Right ventricle myocardium inferior (tissue), 1 donor: ENCODE measurements around the gene DNAJB6. TPM values are rescaled to one million over a fixed set of nuclear protein-coding genes. Genes with fewer than 3 reads are reported as not detected.
A peak's percentile ranks its signal among the peaks of the same experiment; 100 is the strongest.
"Not testable (repeated sequence)": the region's sequence is repeated elsewhere in the genome, so short reads cannot be mapped to it uniquely, and the experiment has no call there.

ENCODE experiments used
- ATAC-seq: fragments of 200-7000 bp; cut with Tn5 transposase; one replicate; pipeline ENCODE4 v1.9.1; 2020; ENCODE audit warnings: mild to moderate bottlenecking, moderate library complexity
- DNase-seq: peaks from one replicate; pipeline ENCODE4 v3.0.0; 2021; ENCODE audit errors: missing footprints
- intact Hi-C: fragments of 100-400 bp; cut with DNase I; formaldehyde crosslinking; loops from one replicate; pipeline ENCODE4 v1.11.0; 2022
- total RNA-seq: library from RNA; stranded (reverse); fragmentation: NEBNext Ultra II Directional; extraction: Animal tissue kit (Norgen Biotek cat#: 25700); gene quantifications from one replicate; pipeline ENCODE4 v1.2.1, GENCODE V29; 2021
- donor health status: DM: no; HTN: yes; CAD: no; lungs with severe emphysema.

Gene DNAJB6
- total RNA-seq, 1 donor from 2014 or later, result 195 TPM

- intact Hi-C loops, result no loop called here
- no peak for DNase-seq
- no peak for ATAC-seq
Observed at GRCh38 chr7:157442993-157443831, 106.4 kb downstream of the DNAJB6 start.

- ATAC-seq, result no peak
- intact Hi-C loops, result no loop called here
Observed at GRCh38 chr7:157444011-157444842, 107.4 kb downstream of the DNAJB6 start.

GRCh38 chr7:157444843-157445135, 108.0 kb downstream of the DNAJB6 start:
- no peak for ATAC-seq

More at GRCh38 chr7:157444011-157444842, 107.4 kb downstream of the DNAJB6 start:
- no peak for DNase-seq

GRCh38 chr7:157445246-157445955, 108.6 kb downstream of the DNAJB6 start:
- DNase-seq, result no peak
- no peak for ATAC-seq
- intact Hi-C loops, result no loop called here

More at GRCh38 chr7:157444843-157445135, 108.0 kb downstream of the DNAJB6 start:
- no peak for DNase-seq
- intact Hi-C loops, result no loop called here

GRCh38 chr7:157445956-157446295, 109.1 kb downstream of the DNAJB6 start:
- intact Hi-C loops, result no loop called here
- DNase-seq (peak; percentile 63), ATAC-seq (no peak)

- intact Hi-C loops, result no loop called here
- DNase-seq (peak; percentile 49), ATAC-seq (no peak)
Observed at GRCh38 chr7:157446322-157446721, 109.5 kb downstream of the DNAJB6 start.

GRCh38 chr7:157454003-157454402, 117.2 kb downstream of the DNAJB6 start:
- ATAC-seq, result not testable (repeated sequence)
- peak; percentile 16 for DNase-seq

GRCh38 chr7:157457355-157458253, 120.8 kb downstream of the DNAJB6 start:
- intact Hi-C loops, result no loop called here
- DNase-seq, result no peak
- ATAC-seq, result no peak

More at GRCh38 chr7:157454003-157454402, 117.2 kb downstream of the DNAJB6 start:
- intact Hi-C loops, result not testable (repeated sequence)

GRCh38 chr7:157458254-157458633, 121.4 kb downstream of the DNAJB6 start:
- intact Hi-C loops, result no loop called here
- ATAC-seq, result no peak
- no peak for DNase-seq

GRCh38 chr7:157459966-157460365, 123.2 kb downstream of the DNAJB6 start:
- intact Hi-C loops, result no loop called here
- ATAC-seq (no peak), DNase-seq (no peak)

- ATAC-seq (no peak), DNase-seq (no peak)
- intact Hi-C loops, result no loop called here
Observed at GRCh38 chr7:157460721-157461120, 123.9 kb downstream of the DNAJB6 start.

- intact Hi-C loops, result no loop called here
- DNase-seq (no peak), ATAC-seq (no peak)
Observed at GRCh38 chr7:157461573-157462418, 125.0 kb downstream of the DNAJB6 start.

GRCh38 chr7:157462419-157462771, 125.6 kb downstream of the DNAJB6 start:
- DNase-seq (no peak), ATAC-seq (no peak)
- intact Hi-C loops, result no loop called here

- DNase-seq (no peak), ATAC-seq (no peak)
- intact Hi-C loops, result no loop called here
Observed at GRCh38 chr7:157462840-157463239, 126.0 kb downstream of the DNAJB6 start.

- ATAC-seq (no peak), DNase-seq (no peak)
- intact Hi-C loops, result no loop called here
Observed at GRCh38 chr7:157463245-157463644, 126.4 kb downstream of the DNAJB6 start.

GRCh38 chr7:157464111-157464970, 127.5 kb downstream of the DNAJB6 start:
- intact Hi-C loops, result no loop called here
- DNase-seq (no peak), ATAC-seq (no peak)
